ENCODE results near the gene MMP2.

Gene MMP2

GRCh38 chr16:55510185-55510805 is 31.3 kb downstream of the MMP2 start:
- DNase-seq (ENCODE audit: low read depth in 2 of 2, low spot score in 1 of 2), result no peak

GRCh38 chr16:55512941-55513340 is 33.9 kb downstream of the MMP2 start:
- DNase-seq (ENCODE audit: low read depth in 2 of 2, low spot score in 1 of 2), result no peak

- no peak for DNase-seq (ENCODE audit: low read depth in 2 of 2, low spot score in 1 of 2)
Measured at GRCh38 chr16:55513616-55514015, 34.6 kb downstream of the MMP2 start.

GRCh38 chr16:55515111-55515510 is 36.1 kb downstream of the MMP2 start:
- DNase-seq (ENCODE audit: low read depth in 2 of 2, low spot score in 1 of 2), result no peak

- no peak for DNase-seq (ENCODE audit: low read depth in 2 of 2, low spot score in 1 of 2)
Measured at GRCh38 chr16:55521792-55522191, 42.8 kb downstream of the MMP2 start.

- DNase-seq (ENCODE audit: low read depth in 2 of 2, low spot score in 1 of 2), result no peak
Measured at GRCh38 chr16:55526441-55526840, 47.4 kb downstream of the MMP2 start.

GRCh38 chr16:55527885-55528284 is 48.9 kb downstream of the MMP2 start:
- no peak for DNase-seq (ENCODE audit: low read depth in 2 of 2, low spot score in 1 of 2)

- no peak for DNase-seq (ENCODE audit: low read depth in 2 of 2, low spot score in 1 of 2)
Measured at GRCh38 chr16:55529018-55529417, 50.0 kb downstream of the MMP2 start.

- DNase-seq (ENCODE audit: low read depth in 2 of 2, low spot score in 1 of 2), result no peak
Measured at GRCh38 chr16:55530316-55530856, 51.4 kb downstream of the MMP2 start.

- DNase-seq (ENCODE audit: low read depth in 2 of 2, low spot score in 1 of 2), result no peak
Measured at GRCh38 chr16:55532227-55532626, 53.2 kb downstream of the MMP2 start.

- no peak for DNase-seq (ENCODE audit: low read depth in 2 of 2, low spot score in 1 of 2)
Measured at GRCh38 chr16:55534756-55535155, 55.8 kb downstream of the MMP2 start.

- no peak for DNase-seq (ENCODE audit: low read depth in 2 of 2, low spot score in 1 of 2)
Measured at GRCh38 chr16:55539049-55539448, 60.1 kb downstream of the MMP2 start.

- DNase-seq (ENCODE audit: low read depth in 2 of 2, low spot score in 1 of 2), result no peak
Measured at GRCh38 chr16:55539488-55539887, 60.5 kb downstream of the MMP2 start.

- no peak for DNase-seq (ENCODE audit: low read depth in 2 of 2, low spot score in 1 of 2)
Measured at GRCh38 chr16:55540221-55540620, 61.2 kb downstream of the MMP2 start.

GRCh38 chr16:55542459-55543082 is 63.6 kb downstream of the MMP2 start:
- DNase-seq (ENCODE audit: low read depth in 2 of 2, low spot score in 1 of 2), result no peak

GRCh38 chr16:55543472-55543871 is 64.5 kb downstream of the MMP2 start:
- no peak for DNase-seq (ENCODE audit: low read depth in 2 of 2, low spot score in 1 of 2)

GRCh38 chr16:55552621-55553020 is 73.6 kb downstream of the MMP2 start:
- no peak for DNase-seq (ENCODE audit: low read depth in 2 of 2, low spot score in 1 of 2)

- no peak for DNase-seq (ENCODE audit: low read depth in 2 of 2, low spot score in 1 of 2)
Measured at GRCh38 chr16:55555436-55555835, 76.4 kb downstream of the MMP2 start.

Data from stimulated activated CD8-positive, alpha-beta memory T cell treated with anti-CD3 and anti-CD28 coated beads, Interleukin-4, amount 100 ng/mL, for 4 hours (primary cell).